OCI-LY3 (cell line): ENCODE measurements around the gene EYS.

Experiments
- H2AFZ ChIP-seq: fragments of 200-600, 300-600 bp; shearing (Covaris generic); 2 replicates; pipeline ENCODE4 v1.6.0; 2014; ENCODE audit warnings: antibody characterized with exemption, low read depth, low read length
- H3K27ac ChIP-seq: fragments of 200-600, 300-600 bp; sonication (generic); 2 replicates; pipeline ENCODE4 v1.5.1; 2014; ENCODE audit warnings: mild to moderate bottlenecking, low read length, moderate library complexity, mixed read lengths
- H3K27me3 ChIP-seq: fragments of 200-600, 300-600 bp; sonication (generic); 2 replicates; pipeline ENCODE4 v1.6.1; 2014; ENCODE audit warnings: low read depth, low read length, mixed read lengths
- H3K36me3 ChIP-seq: fragments of 200-600, 300-600 bp; sonication (generic); replicated peaks from 2 replicates; pipeline ENCODE3; 2014; ENCODE audit warnings: low read depth, low read length, mixed read lengths
- H3K4me1 ChIP-seq: fragments of 300-600, 200-600 bp; sonication (generic); 2 replicates; pipeline ENCODE4 v1.6.1; 2014; ENCODE audit warnings: low read length, mixed read lengths
- H3K4me2 ChIP-seq: fragments of 200-600, 300-600 bp; sonication (generic); 2 replicates; pipeline ENCODE4 v1.6.1; 2014; ENCODE audit warnings: low read length, mixed read lengths
- H3K4me3 ChIP-seq: fragments of 300-600, 200-600 bp; sonication (generic); 2 replicates; pipeline ENCODE4 v1.5.1; 2014; ENCODE audit warnings: antibody characterized with exemption, mild to moderate bottlenecking, low read length, moderate library complexity
- H3K79me2 ChIP-seq: fragments of 300-600, 200-600 bp; shearing (Covaris generic); 2 replicates; pipeline ENCODE4 v1.6.1; 2014; ENCODE audit warnings: mild to moderate bottlenecking, low read length, mixed read lengths
- H3K9ac ChIP-seq: fragments of 300-600, 200-600 bp; shearing (Covaris generic); 2 replicates; pipeline ENCODE4 v1.6.0; 2014; ENCODE audit warnings: mild to moderate bottlenecking, low read length, moderate library complexity
- H3K9me3 ChIP-seq: fragments of 200-600, 300-600 bp; shearing (Covaris generic); 2 replicates; pipeline ENCODE4 v1.6.1; 2014; ENCODE audit warnings: low read length, mixed read lengths; ENCODE audit not compliant: insufficient read depth
- H4K20me1 ChIP-seq: fragments of 200-600, 300-600 bp; sonication (generic); 2 replicates; pipeline ENCODE4 v1.6.1; 2016; ENCODE audit warnings: low read length, mixed read lengths; ENCODE audit not compliant: insufficient read depth
- CTCF ChIP-seq: fragments of 200-600, 300-600 bp; sonication (generic); IDR thresholded peaks from 2 replicates; pipeline ENCODE4 v1.5.1; 2014; ENCODE audit warnings: antibody characterized with exemption, low read length, low read depth
- EZH2phosphoT487 ChIP-seq: fragments of 200-600 bp; shearing (Covaris generic); IDR thresholded peaks from 2 replicates; pipeline ENCODE4 v1.6.1; 2018; ENCODE audit warnings: antibody characterized with exemption, mixed run types, low read depth

Gene EYS

GRCh38 chr6:64516393-64516792 is 1190.6 kb downstream of the EYS start:
- no peak overlapping the region for H3K9ac ChIP-seq
- H3K4me3 ChIP-seq: no peak overlapping the region
- no peaks in the 10 kb centered on the region for H4K20me1 ChIP-seq
- H2AFZ ChIP-seq: no peak overlapping the region
- peaks cover 45% of the 10 kb centered on the region for H3K4me1 ChIP-seq
- TF ChIP-seq CTCF (no peak), EZH2phosphoT487 (no peak)
- H3K36me3 ChIP-seq: peaks cover 21% of the 10 kb centered on the region
- 0 out of 2 replicates have a peak, but pooled peaks cover 8% of the 10 kb centered on the region for H3K9me3 ChIP-seq
- no peak overlapping the region for H3K4me2 ChIP-seq
- no peaks in the 10 kb centered on the region for H3K79me2 ChIP-seq
- H3K27me3 ChIP-seq: no peaks in the 10 kb centered on the region
- H3K27ac ChIP-seq: no peak overlapping the region

GRCh38 chr6:64507661-64508060 is 1199.4 kb downstream of the EYS start:
- Histone ChIP-seq H3K4me1 (no peaks in the 10 kb centered on the region), H3K27ac (no peak overlapping the region), H4K20me1 (no peaks in the 10 kb centered on the region), H3K4me3 (no peak overlapping the region), H3K4me2 (no peak overlapping the region), H3K9me3 (no peaks in the 10 kb centered on the region), H3K36me3 (no peaks in the 10 kb centered on the region), H3K27me3 (no peaks in the 10 kb centered on the region), H2AFZ (no peak overlapping the region), H3K9ac (no peak overlapping the region), H3K79me2 (no peaks in the 10 kb centered on the region)
- no peak for TF ChIP-seq CTCF

GRCh38 chr6:64505312-64505711 is 1201.7 kb downstream of the EYS start:
- H3K4me3 ChIP-seq: no peak overlapping the region
- no peak overlapping the region for H3K4me2 ChIP-seq
- TF ChIP-seq CTCF (peak; percentile 49), EZH2phosphoT487 (no peak)
- no peaks in the 10 kb centered on the region for H3K36me3 ChIP-seq
- no peaks in the 10 kb centered on the region for H3K4me1 ChIP-seq
- H3K27me3 ChIP-seq: no peaks in the 10 kb centered on the region
- no peaks in the 10 kb centered on the region for H3K9me3 ChIP-seq
- H3K79me2 ChIP-seq: no peaks in the 10 kb centered on the region
- no peak overlapping the region for H3K9ac ChIP-seq
- H2AFZ ChIP-seq: no peak overlapping the region
- H4K20me1 ChIP-seq: no peaks in the 10 kb centered on the region
- no peak overlapping the region for H3K27ac ChIP-seq

GRCh38 chr6:64504503-64504902 is 1202.5 kb downstream of the EYS start:
- no peaks in the 10 kb centered on the region for H3K36me3 ChIP-seq
- no peaks in the 10 kb centered on the region for H3K9me3 ChIP-seq
- H2AFZ ChIP-seq: no peak overlapping the region
- H3K27ac ChIP-seq: no peak overlapping the region
- H4K20me1 ChIP-seq: no peaks in the 10 kb centered on the region
- TF ChIP-seq EZH2phosphoT487 (no peak), CTCF (no peak)
- no peak overlapping the region for H3K9ac ChIP-seq
- H3K4me2 ChIP-seq: no peak overlapping the region
- no peaks in the 10 kb centered on the region for H3K79me2 ChIP-seq
- no peaks in the 10 kb centered on the region for H3K4me1 ChIP-seq
- no peaks in the 10 kb centered on the region for H3K27me3 ChIP-seq
- H3K4me3 ChIP-seq: no peak overlapping the region
